Tibial nerve (tissue), 4 donors: Measurements from ENCODE around the gene PIP4K2C.

Source experiments
- CTCF ChIP-seq, 5 experiments: fragments of 200-600 bp in 3 of 5; fragments of 450-650 bp in 2 of 5; sonication (generic) in 3 of 5; IDR thresholded peaks; one replicate each; pipeline ENCODE4 v1.5.1; 2016 to 2019; ENCODE audit warnings: antibody characterized with exemption in 5 of 5, mild to moderate bottlenecking in 3 of 5, moderate library complexity in 2 of 5
- EP300 ChIP-seq, 2 donors: sonication (generic); formaldehyde crosslinking; IDR thresholded peaks; one replicate each; pipeline ENCODE4 v1.6.1; 2017; ENCODE audit warnings: antibody characterized with exemption in 2 of 2, mild to moderate bottlenecking in 1 of 2
- POLR2A ChIP-seq, 2 donors: fragments of 450-650 bp; IDR thresholded peaks; one replicate each; pipeline ENCODE4 v1.6.1; 2017; ENCODE audit warnings: antibody characterized with exemption in 2 of 2, mild to moderate bottlenecking in 2 of 2, moderate library complexity in 2 of 2

DNA sequence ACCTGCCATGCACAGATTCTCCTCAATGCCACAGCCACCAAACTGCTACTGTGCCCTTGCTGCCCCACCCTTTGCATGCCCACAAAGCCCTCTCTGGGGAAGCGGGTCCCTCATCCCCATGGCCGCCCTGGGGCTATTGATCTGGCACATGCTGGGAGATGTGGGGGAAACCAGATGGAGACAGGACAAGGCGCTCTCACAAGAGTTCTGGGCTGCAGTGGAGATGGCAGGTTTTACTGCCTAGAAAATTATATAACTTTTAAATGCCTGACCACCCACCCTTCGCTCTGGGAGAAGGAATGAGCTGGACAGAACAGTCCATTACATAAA lies 10.6 kb upstream of the PIP4K2C start:
- TF ChIP-seq EP300 (IDR thresholded peaks at IDR 0.05), result no peak
- no peak for TF ChIP-seq CTCF (IDR thresholded peaks at IDR 0.05)
- TF ChIP-seq POLR2A (IDR thresholded peaks at IDR 0.05), result no peak
